K562 (cell line): ENCODE data around the gene GPR108. TPM values are rescaled to one million over a fixed set of nuclear protein-coding genes. Genes with fewer than 3 reads are reported as not detected.

ENCODE experiments used
- ATAC-seq: fragments of 200-7000 bp; cut with Tn5 transposase; 3 replicates; pipeline ENCODE4 v1.9.1; 2020; ENCODE audit warnings: moderate library complexity
- BruUV-seq: library from RNA; stranded (reverse); fragments of 400-500 nt; replicated peaks from 2 replicates; lab custom pipeline; 2021; lab: Mats Ljungman, UMichigan
- CTCF ChIA-PET: fragments of 300-600 bp; formaldehyde crosslinking; extraction: SDS; loops from one replicate; lab custom pipeline; 2021; ENCODE audit warnings: low intra/inter-chr PET ratio; lab: Yijun Ruan, JAX
- POLR2A ChIA-PET: fragments of 300-600, 350-650 bp; sonication (Branson Sonifier 250); formaldehyde crosslinking; extraction: SDS; loops from one replicate; lab custom pipeline; 2021; ENCODE audit warnings: antibody characterized with exemption, inconsistent platforms; lab: Yijun Ruan, JAX
- DNase-seq, 4 experiments: peaks; one replicate each; pipeline versions ENCODE4 v3.0.0 to v3.0.0-alpha.2; 2011 to 2018; ENCODE audit warnings: low spot score in 3 of 4, mixed read lengths in 3 of 4; ENCODE audit errors: extremely low read depth in 1 of 4
- FAIRE-seq: peaks from 2 replicates; lab custom pipeline; 2011; peaks lifted over from hg19 to GRCh38; lab: Jason Lieb, UNC
- H2AFZ ChIP-seq: 2 replicates; pipeline ENCODE4 v1.6.0; 2011; ENCODE audit warnings: low read depth, low read length, control low read depth, inconsistent platforms
- H3K27ac ChIP-seq: fragments of 200-600 bp; 3 replicates; pipeline ENCODE4 v1.8.0; 2011; ENCODE audit warnings: low read depth, mild to moderate bottlenecking, control low read depth, inconsistent platforms, low read length, moderate library complexity, mixed read lengths; ENCODE audit errors: extremely low read depth
- H3K27me3 ChIP-seq, 2 experiments: fragments of 300-600 bp in 1 of 2; 2 replicates in 1 of 2; 3 replicates in 1 of 2; pipeline versions ENCODE4 v1.6.0 to v1.8.0; 2011; ENCODE audit warnings: inconsistent platforms in 2 of 2, low read length in 2 of 2, mild to moderate bottlenecking in 1 of 2, mixed read lengths in 1 of 2, moderate library complexity in 1 of 2; ENCODE audit not compliant: control insufficient read depth in 2 of 2, insufficient read depth in 2 of 2
- H3K36me3 ChIP-seq: fragments of 300-600 bp; 3 replicates; pipeline ENCODE4 v1.8.0; 2011; ENCODE audit warnings: mild to moderate bottlenecking, low read length, inconsistent platforms; ENCODE audit not compliant: control insufficient read depth, insufficient read depth
- H3K4me1 ChIP-seq, 2 experiments: fragments of 200-600 bp in 1 of 2; replicated peaks in 1 of 2; 2 replicates in 1 of 2; 3 replicates in 1 of 2; pipeline versions ENCODE4 v1.5.1 to v1.8.0; 2011; ENCODE audit warnings: inconsistent platforms in 2 of 2, low read length in 2 of 2, mild to moderate bottlenecking in 1 of 2, mixed read lengths in 1 of 2, moderate library complexity in 1 of 2; ENCODE audit not compliant: control insufficient read depth in 2 of 2, insufficient read depth in 2 of 2
- H3K4me2 ChIP-seq: 2 replicates; pipeline ENCODE4 v1.6.1; 2011; ENCODE audit warnings: low read length, control low read depth, inconsistent platforms, mixed read lengths; ENCODE audit not compliant: insufficient read depth
- H3K4me3 ChIP-seq: fragments of 200-600 bp; sonication (generic), shearing (Covaris generic); 2 replicates; pipeline ENCODE4 v1.5.1; 2016; ENCODE audit warnings: control low read depth, inconsistent platforms
- H3K79me2 ChIP-seq: fragments of 200-600 bp; 3 replicates; pipeline ENCODE4 v1.8.0; 2011; ENCODE audit warnings: low read length, inconsistent platforms; ENCODE audit not compliant: control insufficient read depth, insufficient read depth
- H3K9ac ChIP-seq, 2 experiments: 2 replicates each; pipeline versions ENCODE4 v1.6.0 to v1.6.1; 2011; ENCODE audit warnings: low read depth in 2 of 2, low read length in 2 of 2, control low read depth in 1 of 2, inconsistent platforms in 1 of 2, mild to moderate bottlenecking in 1 of 2, mixed read lengths in 1 of 2; ENCODE audit not compliant: insufficient read depth in 1 of 2
- H3K9me1 ChIP-seq: one replicate; pipeline ENCODE4 v1.6.0; 2011; ENCODE audit warnings: inconsistent platforms, mild to moderate bottlenecking, low read length, moderate library complexity; ENCODE audit not compliant: control insufficient read depth, insufficient read depth
- H3K9me3 ChIP-seq: replicated peaks from 2 replicates; pipeline ENCODE4 v1.5.1; 2011; ENCODE audit warnings: low read depth, low read length, inconsistent platforms; ENCODE audit not compliant: control insufficient read depth, insufficient read depth
- H4K20me1 ChIP-seq: replicated peaks from 2 replicates; pipeline ENCODE4 v1.6.1; 2011; ENCODE audit warnings: low read length, inconsistent platforms, mixed read lengths; ENCODE audit not compliant: control insufficient read depth, insufficient read depth
- CSDE1 ChIP-seq, 2 experiments: fragments of 450-650 bp; IDR thresholded peaks; 2 replicates each; pipeline ENCODE4 v1.6.1; 2016; ENCODE audit warnings: mild to moderate bottlenecking in 1 of 2
- DNMT1 ChIP-seq: fragments of 450-650 bp; IDR thresholded peaks from 2 replicates; pipeline ENCODE4 v1.6.1; 2016; ENCODE audit warnings: antibody characterized with exemption, mild to moderate bottlenecking
- ESRRA ChIP-seq: fragments of 450-650 bp; IDR thresholded peaks from 2 replicates; pipeline ENCODE4 v1.6.1; 2014; ENCODE audit warnings: low read depth, mild to moderate bottlenecking, moderate library complexity, borderline replicate concordance
- HCFC1 ChIP-seq: IDR thresholded peaks from 2 replicates; pipeline ENCODE4 v1.6.1; 2012; ENCODE audit warnings: low read depth, low read length, improper control_type of control experiment
- NR2C2 ChIP-seq, 2 experiments: fragments of 200-800 bp in 1 of 2; sonication (Bioruptor generic) in 1 of 2; sonication (generic) in 1 of 2; formaldehyde crosslinking in 1 of 2; IDR thresholded peaks; 2 replicates each; pipeline versions ENCODE4 v1.6.1 to v1.8.0; 2016 to 2022; ENCODE audit warnings: mild to moderate bottlenecking in 1 of 2, missing compliant biosample characterization in 1 of 2, missing genetic modification characterization in 1 of 2, missing genetic modification reagents in 1 of 2
- OTX1 ChIP-seq: fragments of 450-650 bp; formaldehyde crosslinking; IDR thresholded peaks from 2 replicates; pipeline ENCODE4 v1.4.0; 2022; ENCODE audit warnings: mild to moderate bottlenecking
- POLR2B ChIP-seq: fragments of 450-650 bp; IDR thresholded peaks from 2 replicates; pipeline ENCODE4 v1.6.1; 2018; ENCODE audit warnings: low read depth; ENCODE audit not compliant: partially characterized antibody
- SRSF7 ChIP-seq: fragments of 200-400 bp; formaldehyde crosslinking; optimal IDR thresholded peaks from 2 replicates; pipeline ENCODE3; 2017; ENCODE audit warnings: mild to moderate bottlenecking, low read depth, low read length
- ZBTB7A ChIP-seq: IDR thresholded peaks from 2 replicates; pipeline ENCODE4 v1.6.1; 2011; ENCODE audit warnings: low read depth, mild to moderate bottlenecking, low read length, moderate library complexity, borderline replicate concordance; ENCODE audit not compliant: control insufficient read depth
- ZNF436 ChIP-seq: fragments of 250-450, 450-650 bp; sonication (Bioruptor Pico); formaldehyde crosslinking; IDR thresholded peaks from 2 replicates; pipeline ENCODE4 v1.7.0; 2020; ENCODE audit warnings: mild to moderate bottlenecking
- ZNF551 ChIP-seq: fragments of 250-450 bp; sonication (Bioruptor Pico); IDR thresholded peaks from 2 replicates; pipeline ENCODE4 v1.5.0; 2021; ENCODE audit warnings: mild to moderate bottlenecking, moderate library complexity
- WGBS: fragments of 100-300 bp; shearing (Covaris generic); methylation state at CpG from one replicate; pipeline ENCODE4 v1.1.6; 2016; ENCODE audit warnings: low coverage, mixed read lengths; ENCODE audit not compliant: insufficient coverage; ENCODE audit errors: missing lambda C conversion rate; 5-methylcytosine and 5-hydroxymethylcytosine counted together
- in situ Hi-C: fragments of 300-500 bp; cut with MboI; formaldehyde crosslinking; loops from 4 replicates; pipeline ENCODE4 v1.15.0; 2018; ENCODE audit warnings: inconsistent platforms, mixed read lengths
- intact Hi-C: fragments of 100-400 bp; cut with micrococcal nuclease; formaldehyde crosslinking; loops from 2 replicates; pipeline ENCODE4 v1.14.2; 2022
- polyA plus RNA-seq, 8 experiments: library from polyadenylated mRNA; depleted of rRNA in 4 of 8; stranded (reverse) in 5 of 8; unstranded in 3 of 8; fragments of >200 nt; fragmentation: Nextera tagmentation in 2 of 8; fragmentation: Illumina TruSeq in 1 of 8; extraction: Ambion mirVana in 2 of 8; extraction: Trizol in 1 of 8; gene quantifications; 2 replicates each; pipeline versions ENCODE4 v1.2.1 to v1.2.3, GENCODE V29; 2011 to 2014; ENCODE audit warnings: inconsistent platforms in 1 of 8, missing spikeins in 1 of 8
- total RNA-seq, 7 experiments: library from RNA; depleted of rRNA in 6 of 7; stranded (reverse); fragments of >200 nt in 6 of 7; fragmentation: Illumina TruSeq in 2 of 7; extraction: Trizol in 2 of 7; gene quantifications; 2 replicates each; pipeline versions ENCODE4 v1.2.1 to v1.2.3, GENCODE V29; 2011 to 2021; ENCODE audit warnings: low replicate concordance in 1 of 7
- TF ChIP-seq, protein P1 (sequence below): sonication (generic); formaldehyde crosslinking; IDR thresholded peaks from 2 replicates; pipeline ENCODE4 v1.8.1; 2023; ENCODE audit warnings: missing genetic modification reagents, mild to moderate bottlenecking, borderline replicate concordance

Gene GPR108
- total and polyA plus RNA-seq, 9 of the 15 experiments (the other 6 are each of a cell fraction or from before 2014, with no cell fraction given), result 2.4 to 33.2 (median 24.4) TPM

- Histone ChIP-seq H4K20me1 (no peaks in the 10 kb centered on the region), H3K9ac (peak within 1 kb of the TSS in 1 of 2 experiments; percentile 78; a peak in 2 of 4 replicates), H3K27ac (no peak within 1 kb of the TSS), H3K27me3 (no peaks in the 10 kb centered on the region), H3K4me2 (peak within 1 kb of the TSS; percentile 83; the same call in 1 of the 2 replicates), H3K79me2 (no peaks in the 10 kb centered on the region), H3K9me3 (no peaks in the 10 kb centered on the region), H3K4me1 (peaks cover 38 to 39% of the 10 kb centered on the region in 2 experiments), H3K4me3 (no peak within 1 kb of the TSS), H3K36me3 (no peaks in the 10 kb centered on the region), H2AFZ (peak within 1 kb of the TSS; percentile 96; the same call in 1 of the 2 replicates), H3K9me1 (no peaks in the 10 kb centered on the region)
- 0 out of 3 replicates have a peak, but pooled peaks have one; percentile 6 for ATAC-seq
- DNase-seq, result peak in 1 of 4 experiments; percentile 44
- FAIRE-seq, result no peak
- POLR2A ChIA-PET, result interaction anchor here (0.5 to 0.6 kb wide), 3 partner anchors 14 to 234 kb away, joined by 3 to 4 read pairs (median 4); no protein-coding TSS in a partner anchor
- intact Hi-C loops, result no loop called here
- 5% methylated on average over 4 of the region's 4 CpGs for WGBS
- in situ Hi-C loops, result no loop called here
- CTCF ChIA-PET, result interaction anchor here (0.7 kb wide), 1 partner anchor 143 kb away, joined by 3 read pairs; no protein-coding TSS in a partner anchor
- no TSS peak for BruUV-seq
- TF ChIP-seq DNMT1, result no peak
- TF ChIP-seq OTX1 (CRISPR knock-in tag), result no peak
- no peak for TF ChIP-seq CSDE1 (IDR thresholded peaks at IDR 0.05)
- no peak for TF ChIP-seq ZNF436 (CRISPR knock-in tag)
- no peak for TF ChIP-seq NR2C2 (CRISPR knock-in tag; IDR thresholded peaks at IDR 0.05)
- TF ChIP-seq NR2C2 (tag; IDR thresholded peaks at IDR 0.05), result peak; percentile 25; the same call in 1 of the 2 replicates
- TF ChIP-seq ZBTB7A, result no peak; the same call in 1 of the 2 replicates
- no peak for TF ChIP-seq HCFC1
- no peak for TF ChIP-seq ESRRA
- no peak for TF ChIP-seq SRSF7
- TF ChIP-seq POLR2B, result no peak
- TF ChIP-seq, protein P1, sequence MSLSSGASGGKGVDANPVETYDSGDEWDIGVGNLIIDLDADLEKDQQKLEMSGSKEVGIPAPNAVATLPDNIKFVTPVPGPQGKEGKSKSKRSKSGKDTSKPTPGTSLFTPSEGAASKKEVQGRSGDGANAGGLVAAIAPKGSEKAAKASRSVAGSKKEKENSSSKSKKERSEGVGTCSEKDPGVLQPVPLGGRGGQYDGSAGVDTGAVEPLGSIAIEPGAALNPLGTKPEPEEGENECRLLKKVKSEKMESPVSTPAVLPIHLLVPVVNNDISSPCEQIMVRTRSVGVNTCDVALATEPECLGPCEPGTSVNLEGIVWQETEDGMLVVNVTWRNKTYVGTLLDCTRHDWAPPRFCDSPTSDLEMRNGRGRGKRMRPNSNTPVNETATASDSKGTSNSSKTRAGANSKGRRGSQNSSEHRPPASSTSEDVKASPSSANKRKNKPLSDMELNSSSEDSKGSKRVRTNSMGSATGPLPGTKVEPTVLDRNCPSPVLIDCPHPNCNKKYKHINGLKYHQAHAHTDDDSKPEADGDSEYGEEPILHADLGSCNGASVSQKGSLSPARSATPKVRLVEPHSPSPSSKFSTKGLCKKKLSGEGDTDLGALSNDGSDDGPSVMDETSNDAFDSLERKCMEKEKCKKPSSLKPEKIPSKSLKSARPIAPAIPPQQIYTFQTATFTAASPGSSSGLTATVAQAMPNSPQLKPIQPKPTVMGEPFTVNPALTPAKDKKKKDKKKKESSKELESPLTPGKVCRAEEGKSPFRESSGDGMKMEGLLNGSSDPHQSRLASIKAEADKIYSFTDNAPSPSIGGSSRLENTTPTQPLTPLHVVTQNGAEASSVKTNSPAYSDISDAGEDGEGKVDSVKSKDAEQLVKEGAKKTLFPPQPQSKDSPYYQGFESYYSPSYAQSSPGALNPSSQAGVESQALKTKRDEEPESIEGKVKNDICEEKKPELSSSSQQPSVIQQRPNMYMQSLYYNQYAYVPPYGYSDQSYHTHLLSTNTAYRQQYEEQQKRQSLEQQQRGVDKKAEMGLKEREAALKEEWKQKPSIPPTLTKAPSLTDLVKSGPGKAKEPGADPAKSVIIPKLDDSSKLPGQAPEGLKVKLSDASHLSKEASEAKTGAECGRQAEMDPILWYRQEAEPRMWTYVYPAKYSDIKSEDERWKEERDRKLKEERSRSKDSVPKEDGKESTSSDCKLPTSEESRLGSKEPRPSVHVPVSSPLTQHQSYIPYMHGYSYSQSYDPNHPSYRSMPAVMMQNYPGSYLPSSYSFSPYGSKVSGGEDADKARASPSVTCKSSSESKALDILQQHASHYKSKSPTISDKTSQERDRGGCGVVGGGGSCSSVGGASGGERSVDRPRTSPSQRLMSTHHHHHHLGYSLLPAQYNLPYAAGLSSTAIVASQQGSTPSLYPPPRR (CRISPR knock-in tag), result no peak
- TF ChIP-seq ZNF551 (CRISPR knock-in tag), result no peak
Measured at GRCh38 chr19:6720369-6721137, 16.8 kb downstream of the GPR108 start, which contains the start of gene C3. Gene C3, minus strand, starts transcription at chr19:6720650. Its CDS starts 61 bp downstream, at chr19:6720589.
